HG02798 (cell line): ENCODE results near the gene ADAMTS4.

Experiments
- ATAC-seq: cut with Tn5 transposase; IDR thresholded peaks from one replicate; pipeline ENCODE4 v1.9.1; 2021; ENCODE audit warnings: mild to moderate bottlenecking; ENCODE audit not compliant: unreplicated experiment, poor library complexity

ADAMTS4 gene

DNA sequence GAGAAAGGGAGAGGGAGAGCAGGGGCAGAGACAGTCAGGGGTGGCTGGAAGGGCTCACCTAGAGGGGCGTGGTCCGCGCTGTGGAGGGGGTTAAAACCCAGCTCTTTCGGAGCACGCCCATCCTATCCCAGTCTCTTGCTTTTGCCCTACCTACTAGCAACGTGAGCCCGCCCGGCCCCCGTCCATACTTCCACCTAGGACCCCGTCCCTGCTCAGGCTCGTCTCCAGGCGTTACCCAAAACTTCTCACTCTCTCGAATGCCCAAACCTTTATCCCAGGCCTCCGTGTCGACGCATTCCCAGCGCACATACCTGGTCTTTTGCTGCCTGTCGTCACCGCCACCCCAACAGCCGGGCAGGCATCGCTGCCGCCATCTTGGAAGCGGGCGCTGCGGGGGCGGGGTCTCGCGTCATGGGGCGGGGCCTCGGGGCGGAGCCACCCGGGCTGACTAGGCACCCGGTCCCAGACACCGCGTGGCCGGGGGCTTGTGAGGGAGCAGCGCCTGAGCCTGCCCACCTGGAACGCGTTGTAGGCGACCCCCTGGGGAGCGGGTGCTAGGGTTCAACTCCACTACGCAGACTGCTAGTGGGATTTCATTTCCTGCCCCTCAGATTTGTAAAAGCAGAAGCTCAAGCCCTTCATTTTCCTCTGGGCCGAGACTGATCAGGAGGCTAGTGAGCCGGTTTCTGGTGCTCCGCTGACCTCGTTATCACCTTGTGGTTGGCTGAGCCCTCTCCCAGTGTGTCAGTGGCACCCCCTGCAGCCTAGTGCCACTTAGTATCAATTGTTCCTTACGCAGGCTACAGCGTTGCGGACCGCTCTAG lies 21.5 kb downstream of the ADAMTS4 start, which contains the start of gene B4GALT3:
Gene B4GALT3, minus strand, starts transcription at position 396 of the 824 bp plus-strand sequence. CDS start 1,447 bp downstream, outside the sequence.
- peak; percentile 85 for ATAC-seq

DNA sequence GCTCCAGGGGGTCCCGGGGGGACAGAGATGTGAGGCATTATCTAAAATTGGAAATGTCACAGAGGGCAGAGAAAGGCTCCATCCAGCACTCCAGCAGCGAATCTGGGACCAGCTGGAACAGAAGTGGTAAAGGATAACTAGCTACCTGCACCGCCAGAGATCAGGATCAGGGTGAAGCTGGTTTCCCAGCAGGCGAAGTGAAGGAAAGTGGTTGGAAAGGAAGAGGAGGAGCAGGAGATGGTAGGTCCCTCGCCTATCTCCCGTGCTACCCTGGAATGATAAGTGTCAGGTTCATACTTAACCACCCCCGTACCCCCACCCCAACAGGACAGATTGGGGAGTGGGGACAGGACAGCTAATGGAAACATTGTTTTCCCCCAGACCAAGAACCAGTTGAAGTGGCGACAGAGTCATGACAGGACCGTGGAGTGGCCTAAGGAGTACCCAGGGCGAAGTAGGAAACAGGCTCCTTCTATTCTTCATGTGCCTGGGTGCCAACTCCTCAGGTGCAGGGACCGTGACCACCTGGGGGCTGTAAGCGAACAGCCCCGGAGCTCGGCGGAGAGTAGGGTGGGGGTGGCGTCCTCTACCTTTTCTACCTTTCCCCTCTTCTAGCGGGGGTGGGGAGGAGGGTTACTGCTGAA lies 22.3 kb downstream of the ADAMTS4 start:
- ATAC-seq: peak; percentile 1

DNA sequence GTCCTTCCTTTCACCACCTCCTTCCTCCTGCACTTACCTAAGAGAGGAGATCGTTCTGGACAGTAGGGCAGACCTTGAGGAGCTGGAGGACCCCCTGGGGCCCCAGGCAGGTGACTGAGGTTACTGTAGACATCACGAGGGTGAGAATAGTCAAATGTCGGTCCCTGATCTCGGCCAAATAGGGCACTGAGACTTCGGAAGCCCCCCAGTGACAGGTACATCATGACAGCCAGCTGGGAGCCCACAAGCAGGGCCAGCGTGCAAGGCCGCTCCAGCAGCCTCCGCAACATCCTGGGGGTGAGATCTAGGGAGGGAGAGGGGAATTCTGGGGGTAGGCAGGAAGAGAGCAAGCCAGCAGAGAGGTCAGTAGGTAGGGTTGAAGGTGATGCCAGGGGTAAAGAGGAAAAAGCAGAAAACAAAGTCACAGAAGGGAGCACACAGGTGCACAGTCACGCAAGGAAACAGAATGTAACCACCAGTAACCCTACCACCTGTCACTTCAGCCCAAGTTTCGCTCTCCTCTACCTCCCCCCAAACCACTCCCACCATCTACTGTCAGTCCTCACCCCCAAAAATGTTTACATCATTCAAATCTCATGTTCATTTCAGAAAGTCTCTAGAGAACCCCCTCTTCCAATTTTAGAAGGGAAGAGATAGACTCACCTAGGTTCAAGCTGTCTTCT lies 22.9 kb downstream of the ADAMTS4 start:
- peak; percentile 33 for ATAC-seq

DNA sequence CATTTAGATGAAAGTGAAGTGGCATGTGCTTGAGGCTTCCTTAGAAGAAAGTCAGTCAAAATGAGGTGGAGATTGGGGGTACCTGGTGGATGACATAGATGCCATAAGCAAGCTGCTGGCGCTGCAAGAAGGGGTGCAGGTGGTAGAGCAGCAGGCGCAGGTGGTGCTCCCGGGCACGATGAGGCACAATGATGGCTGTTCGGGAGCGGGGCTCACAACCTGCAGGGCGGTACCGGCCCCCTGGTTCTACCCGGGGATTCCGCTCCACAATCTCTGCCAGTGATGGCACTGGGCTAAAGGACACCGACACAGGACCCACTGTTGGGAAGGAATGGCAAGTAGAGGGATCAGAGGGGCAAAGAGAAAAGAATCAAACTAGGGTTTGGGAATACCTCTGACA lies 23.9 kb downstream of the ADAMTS4 start:
- ATAC-seq: no peak

DNA sequence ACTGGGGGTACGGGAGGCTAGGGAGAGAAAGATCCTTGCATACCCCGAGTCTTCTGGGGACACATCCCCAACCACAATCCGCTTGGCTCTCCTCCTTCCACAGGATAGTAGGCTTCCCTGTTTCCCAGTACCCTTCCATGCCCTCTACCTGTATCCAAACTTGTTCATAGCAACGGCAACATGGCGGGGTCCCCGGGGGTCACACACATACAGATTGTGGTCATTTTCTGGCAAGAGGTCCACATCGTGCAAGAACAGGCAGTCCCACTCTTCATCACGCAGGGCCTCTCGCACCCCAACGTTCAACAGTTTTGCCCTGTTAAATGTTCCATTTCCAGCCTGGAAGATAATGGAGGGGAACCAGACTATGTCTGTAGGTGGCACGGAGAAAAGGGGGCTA lies 25.1 kb downstream of the ADAMTS4 start:
- ATAC-seq: no peak

DNA sequence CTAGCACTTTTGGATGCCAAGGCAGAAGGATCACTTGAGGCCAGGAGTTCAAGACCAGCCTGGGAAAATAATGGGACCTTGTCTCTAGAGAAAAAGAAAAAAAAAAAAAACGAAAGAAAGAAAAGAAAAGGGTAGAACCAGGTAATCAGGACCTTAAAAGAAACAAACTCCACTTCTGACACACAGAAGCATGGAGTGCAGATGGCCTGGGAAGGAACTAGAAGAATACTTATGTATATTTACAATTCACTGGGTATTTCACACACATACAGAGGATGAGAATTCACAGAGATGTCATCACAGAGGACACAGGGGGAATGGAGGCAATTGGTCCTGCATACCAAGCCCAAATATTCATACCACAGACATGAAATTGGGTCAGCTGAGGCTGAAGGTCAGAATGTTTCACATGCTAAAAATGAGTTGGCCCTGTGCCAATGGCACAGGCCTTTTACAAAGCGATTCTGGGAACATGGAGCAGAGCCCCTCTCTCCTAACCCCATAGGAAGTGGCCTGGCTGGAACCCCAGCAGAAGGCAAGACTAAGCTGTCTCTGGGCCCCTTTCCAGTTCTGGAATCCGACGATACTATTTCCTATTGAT lies 26.0 kb downstream of the ADAMTS4 start:
- no peak for ATAC-seq

DNA sequence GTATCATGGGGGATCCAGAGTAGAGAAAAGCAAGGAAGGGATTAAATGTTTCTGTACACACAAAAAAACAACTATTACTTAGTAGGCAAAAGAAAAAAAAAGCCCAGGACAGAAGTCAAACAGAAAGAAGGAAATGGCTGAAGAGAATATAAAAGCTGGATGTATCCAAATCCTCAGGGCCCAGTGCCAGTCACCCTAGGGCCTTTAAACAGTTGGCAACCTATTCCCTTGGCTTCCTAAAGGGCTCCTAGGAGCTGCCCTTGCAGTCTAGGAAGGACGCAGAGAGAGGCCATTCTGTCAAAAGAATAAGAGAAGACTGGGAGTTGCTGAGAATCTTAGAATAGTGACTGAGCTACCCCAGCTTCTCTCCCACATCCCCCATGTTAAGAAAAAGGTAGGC lies 26.5 kb downstream of the ADAMTS4 start:
- ATAC-seq: no peak

DNA sequence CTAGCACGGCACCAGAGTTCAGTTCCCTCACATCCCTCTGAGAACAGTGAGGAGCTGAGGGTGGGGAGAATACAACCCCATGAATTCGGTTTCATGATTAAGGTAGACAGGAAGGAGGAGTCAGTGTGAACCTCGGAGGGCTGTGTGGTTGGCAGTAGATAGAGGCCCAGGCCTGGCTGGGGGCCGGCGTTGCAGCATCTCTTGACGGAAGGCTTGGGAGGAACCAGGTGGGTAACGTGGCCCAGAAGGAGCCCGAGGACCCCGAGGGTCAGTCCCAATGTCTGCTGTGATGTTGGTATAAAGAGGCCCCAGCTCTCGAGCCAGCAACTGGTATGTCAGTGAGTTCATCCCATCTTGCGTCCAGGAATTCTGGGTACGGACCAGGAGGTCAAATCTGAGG lies 27.2 kb downstream of the ADAMTS4 start:
- ATAC-seq: no peak

DNA sequence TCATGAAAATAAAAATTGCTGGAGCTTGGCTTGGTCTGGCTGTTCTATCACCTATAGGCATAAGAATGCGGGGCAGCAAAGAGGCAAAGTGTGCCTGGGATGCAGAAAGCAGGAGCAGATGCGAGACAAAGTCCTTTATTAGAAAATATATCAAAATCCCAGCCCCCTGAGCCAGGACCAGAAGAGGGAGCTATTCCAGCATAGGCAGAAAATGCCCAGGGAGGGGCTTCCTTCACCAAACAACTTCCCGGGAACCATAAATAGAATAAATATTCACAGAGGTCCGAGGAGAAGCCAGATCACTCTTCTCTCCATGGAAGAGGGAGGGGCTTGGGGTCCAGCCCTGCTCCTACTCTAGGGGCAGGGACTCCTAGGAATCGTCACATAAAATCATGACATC lies 27.7 kb downstream of the ADAMTS4 start:
- no peak for ATAC-seq

DNA sequence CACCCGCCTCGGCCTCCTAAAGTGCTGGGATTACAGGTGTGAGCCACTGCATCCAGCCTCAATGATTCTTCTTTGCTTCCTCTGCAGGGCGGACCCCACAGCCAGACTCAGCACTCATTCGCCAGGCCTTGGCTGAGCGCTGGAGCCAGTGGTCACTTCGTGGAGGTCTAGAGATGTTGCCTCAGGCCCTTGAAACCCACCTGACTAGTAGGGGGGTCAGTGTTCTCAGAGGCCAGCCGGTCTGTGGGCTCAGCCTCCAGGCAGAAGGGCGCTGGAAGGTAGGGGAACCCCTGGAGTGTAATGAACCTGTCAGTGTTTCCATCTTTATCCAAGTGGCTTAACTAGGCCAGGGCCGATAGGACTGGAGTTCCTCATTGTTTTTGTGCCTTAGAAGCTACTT lies 29.9 kb downstream of the ADAMTS4 start:
- ATAC-seq: no peak

DNA sequence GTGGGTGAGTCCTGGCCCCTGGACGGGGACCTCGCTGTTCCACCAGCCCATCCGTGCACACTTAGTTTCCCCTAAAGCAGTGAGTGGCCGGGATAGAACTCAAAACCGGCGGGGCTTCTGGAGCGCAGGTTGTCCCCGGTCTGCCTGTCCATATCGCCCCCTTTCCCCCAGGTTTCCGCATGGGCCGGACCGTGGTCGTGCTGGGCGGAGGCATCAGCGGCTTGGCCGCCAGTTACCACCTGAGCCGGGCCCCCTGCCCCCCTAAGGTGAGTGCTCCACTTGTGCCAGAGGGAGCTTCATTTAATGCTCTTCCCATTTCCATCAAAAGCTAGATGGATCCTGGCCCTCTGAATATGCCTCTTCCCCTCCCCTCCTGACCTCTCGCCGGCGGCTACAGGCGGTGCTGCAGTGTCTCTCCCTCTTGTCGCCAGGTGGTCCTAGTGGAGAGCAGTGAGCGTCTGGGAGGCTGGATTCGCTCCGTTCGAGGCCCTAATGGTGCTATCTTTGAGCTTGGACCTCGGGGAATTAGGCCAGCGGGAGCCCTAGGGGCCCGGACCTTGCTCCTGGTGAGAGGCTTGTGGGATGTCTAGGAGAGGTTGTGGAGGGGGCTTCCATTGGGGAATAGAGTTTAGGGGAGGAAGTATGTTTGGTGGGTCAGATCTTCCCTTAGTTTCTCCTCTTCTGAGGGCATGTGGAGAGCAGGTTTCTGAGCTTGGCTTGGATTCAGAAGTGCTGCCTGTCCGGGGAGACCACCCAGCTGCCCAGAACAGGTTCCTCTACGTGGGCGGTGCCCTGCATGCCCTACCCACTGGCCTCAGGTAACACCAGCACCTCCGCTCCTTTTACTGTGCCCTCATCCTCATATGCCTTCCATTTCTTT lies 31.9 kb downstream of the ADAMTS4 start:
- no peak for ATAC-seq

DNA sequence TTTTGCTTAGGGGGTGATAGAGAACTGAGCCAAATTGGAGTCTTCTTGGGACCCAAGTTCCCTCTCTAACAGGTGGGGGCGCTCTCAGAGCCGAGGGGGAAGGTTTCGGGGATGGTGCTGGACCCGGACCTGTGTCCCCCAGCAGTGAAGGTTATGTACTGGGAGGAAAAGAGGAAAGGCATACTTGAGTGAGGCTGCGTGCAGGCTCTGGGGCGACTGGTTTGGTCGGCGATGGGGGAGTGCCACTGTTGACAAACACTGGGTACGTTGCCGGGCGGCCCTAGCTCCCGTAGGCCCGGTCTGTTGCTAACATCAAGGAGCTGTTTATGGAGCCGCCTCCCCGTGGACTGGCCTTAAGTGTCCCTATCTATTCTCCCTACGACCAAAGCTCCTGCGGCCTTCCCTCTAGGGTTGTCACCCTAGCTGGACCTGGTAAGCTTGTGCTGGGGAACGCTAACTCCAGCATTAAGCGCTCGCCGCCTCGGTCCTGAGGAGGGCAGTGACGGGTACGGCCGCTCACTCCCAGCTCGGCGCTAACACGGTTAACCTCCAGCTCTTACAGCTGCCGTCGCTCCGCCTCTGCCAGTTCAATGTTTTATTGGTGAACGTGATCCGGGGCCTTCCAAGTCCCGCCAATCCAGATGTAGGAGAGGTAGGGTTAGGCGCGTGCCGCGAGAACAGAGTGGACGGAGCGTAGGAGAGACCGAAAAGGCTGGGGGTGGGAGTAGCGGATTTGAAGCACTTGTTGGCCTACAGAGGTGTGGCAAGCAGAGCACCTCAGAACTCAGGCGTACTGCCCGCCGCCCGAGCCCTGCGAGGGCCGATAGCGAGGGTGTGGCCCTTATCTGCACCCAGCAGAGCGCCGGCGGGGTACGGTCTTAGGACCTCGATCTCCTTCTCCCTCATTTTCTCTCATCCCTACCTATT lies 32.8 kb downstream of the ADAMTS4 start, which contains the start of gene PPOX:
Gene PPOX, plus strand, starts transcription at position 685 of the 927 bp plus-strand sequence. CDS start 422 bp downstream, outside the sequence.
- ATAC-seq: peak; percentile 95

DNA sequence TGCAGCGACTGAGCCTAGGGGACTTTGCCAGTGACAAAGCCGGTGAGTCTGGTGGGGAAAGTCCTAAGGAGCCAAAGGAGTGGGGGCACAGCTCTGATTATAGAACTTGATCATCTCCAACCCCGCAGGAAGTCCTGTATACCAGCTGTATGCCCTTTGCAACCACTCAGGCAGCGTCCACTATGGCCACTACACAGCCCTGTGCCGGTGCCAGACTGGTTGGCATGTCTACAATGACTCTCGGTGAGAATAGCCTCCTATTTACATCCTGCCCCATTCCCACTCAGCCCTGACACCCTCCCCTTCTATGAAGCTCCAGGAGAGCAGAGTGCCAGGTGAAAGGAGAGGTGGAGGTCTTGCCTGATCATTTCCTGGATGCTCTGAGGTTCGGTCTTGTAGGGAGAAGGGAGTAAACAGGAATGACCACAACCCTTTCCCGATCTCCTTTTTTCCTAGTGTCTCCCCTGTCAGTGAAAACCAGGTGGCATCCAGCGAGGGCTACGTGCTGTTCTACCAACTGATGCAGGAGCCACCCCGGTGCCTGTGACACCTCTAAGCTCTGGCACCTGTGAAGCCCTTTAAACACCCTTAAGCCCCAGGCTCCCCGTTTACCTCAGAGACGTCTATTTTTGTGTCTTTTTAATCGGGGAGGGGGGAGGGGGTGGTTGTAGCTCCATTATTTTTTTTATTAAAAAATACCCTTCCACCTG lies 33.8 kb downstream of the ADAMTS4 start:
- no peak for ATAC-seq

DNA sequence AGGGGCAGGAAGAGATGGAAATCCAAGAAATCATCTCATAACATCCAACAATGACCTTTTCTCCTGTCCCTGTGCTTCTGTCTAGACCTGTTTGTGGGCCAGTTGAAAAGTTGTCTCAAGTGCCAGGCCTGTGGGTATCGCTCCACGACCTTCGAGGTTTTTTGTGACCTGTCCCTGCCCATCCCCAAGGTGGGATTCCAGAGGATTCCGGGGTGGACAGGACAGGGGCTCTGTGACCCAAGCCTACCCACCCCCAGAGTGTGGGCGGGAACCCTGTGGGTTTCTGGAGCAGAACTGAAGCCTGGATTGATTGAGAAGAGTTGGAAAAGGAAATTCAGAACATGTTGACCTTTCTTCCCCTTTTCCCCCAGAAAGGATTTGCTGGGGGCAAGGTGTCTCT lies 35.1 kb downstream of the ADAMTS4 start:
- no peak for ATAC-seq

DNA sequence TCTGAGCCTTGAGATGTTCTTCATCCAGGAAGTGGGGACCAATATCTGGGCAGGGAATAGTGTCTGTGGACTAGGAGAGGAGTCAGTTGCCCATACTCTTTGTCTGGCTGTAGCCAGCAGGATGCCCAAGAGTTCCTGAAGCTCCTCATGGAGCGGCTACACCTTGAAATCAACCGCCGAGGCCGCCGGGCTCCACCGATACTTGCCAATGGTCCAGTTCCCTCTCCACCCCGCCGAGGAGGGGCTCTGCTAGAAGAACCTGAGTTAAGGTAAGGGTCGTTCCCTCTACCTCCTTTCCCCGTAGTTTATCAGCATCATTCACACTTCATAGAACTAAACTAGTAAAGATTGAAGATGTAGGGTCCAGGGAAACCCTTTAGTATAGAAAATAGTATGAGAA lies 36.0 kb downstream of the ADAMTS4 start:
- ATAC-seq: no peak

DNA sequence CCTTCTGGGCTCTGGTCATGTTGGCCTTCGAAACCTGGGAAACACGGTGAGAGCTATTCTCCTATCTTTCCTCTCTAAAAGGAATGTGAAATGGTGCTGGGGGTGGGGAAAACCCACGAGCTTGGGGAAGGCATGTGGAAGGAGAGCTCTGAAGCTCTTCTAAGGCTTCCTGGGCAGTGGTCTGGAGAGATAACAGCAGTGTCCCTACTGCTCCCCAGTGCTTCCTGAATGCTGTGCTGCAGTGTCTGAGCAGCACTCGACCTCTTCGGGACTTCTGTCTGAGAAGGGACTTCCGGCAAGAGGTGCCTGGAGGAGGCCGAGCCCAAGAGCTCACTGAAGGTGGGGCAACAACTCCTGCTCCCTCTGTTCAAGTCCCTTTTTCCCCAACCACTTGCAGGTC lies 36.8 kb downstream of the ADAMTS4 start:
- no peak for ATAC-seq

DNA sequence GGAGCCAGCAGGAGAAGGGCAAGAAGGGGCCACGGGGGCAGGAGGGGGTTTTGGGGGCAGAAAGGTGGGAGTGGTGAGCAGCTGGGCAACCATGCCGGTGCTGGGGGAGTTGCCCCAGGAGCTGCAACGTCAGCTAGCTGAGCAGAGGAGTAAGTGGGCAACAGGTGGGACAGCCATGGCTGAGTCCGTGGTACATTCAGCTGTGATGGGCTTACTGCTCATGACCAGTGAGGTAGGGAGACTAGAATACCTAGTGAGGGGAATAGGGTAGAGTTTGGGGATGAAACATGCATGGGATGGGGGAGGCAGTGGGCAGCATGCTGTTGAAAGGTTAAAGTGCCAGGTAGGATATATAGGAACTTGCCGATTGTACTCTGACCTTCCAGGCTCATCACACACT lies 37.2 kb downstream of the ADAMTS4 start:
- no peak for ATAC-seq

DNA sequence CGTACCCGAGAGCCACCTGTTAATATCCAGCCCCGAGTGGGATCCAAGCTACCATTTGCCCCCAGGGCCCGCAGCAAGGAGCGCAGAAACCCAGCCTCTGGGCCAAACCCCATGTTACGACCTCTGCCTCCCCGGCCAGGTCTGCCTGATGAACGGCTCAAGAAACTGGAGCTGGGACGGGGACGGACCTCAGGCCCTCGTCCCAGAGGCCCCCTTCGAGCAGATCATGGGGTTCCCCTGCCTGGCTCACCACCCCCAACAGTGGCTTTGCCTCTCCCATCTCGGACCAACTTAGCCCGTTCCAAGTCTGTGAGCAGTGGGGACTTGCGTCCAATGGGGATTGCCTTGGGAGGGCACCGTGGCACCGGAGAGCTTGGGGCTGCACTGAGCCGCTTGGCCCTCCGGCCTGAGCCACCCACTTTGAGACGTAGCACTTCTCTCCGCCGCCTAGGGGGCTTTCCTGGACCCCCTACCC lies 38.1 kb downstream of the ADAMTS4 start:
- ATAC-seq: no peak
